GM23338 (cell line): Measurements from ENCODE around the gene SURF4. TPM values are rescaled to one million over a fixed set of nuclear protein-coding genes. Genes with fewer than 3 reads are reported as not detected.

Source experiments
- ATAC-seq: fragments of 200-7000 bp; cut with Tn5 transposase; 3 replicates; pipeline ENCODE4 v1.9.1; 2020
- DNase-seq: peaks from one replicate; pipeline ENCODE4 v3.0.0-alpha.2; 2015; ENCODE audit warnings: low spot score
- H2AFZ ChIP-seq: fragments of 200-600 bp; sonication (generic); 2 replicates; pipeline ENCODE4 v1.8.0; 2016; ENCODE audit warnings: antibody characterized with exemption, mild to moderate bottlenecking, moderate library complexity
- H3F3A ChIP-seq: fragments of 200-600 bp; sonication (generic); replicated peaks from 2 replicates; pipeline ENCODE4 v1.8.0; 2017; ENCODE audit warnings: antibody characterized with exemption, mixed run types, low read depth
- H3K27ac ChIP-seq: fragments of 200-600 bp; sonication (generic); 2 replicates; pipeline ENCODE4 v1.6.1; 2016; ENCODE audit warnings: low read depth
- H3K27me3 ChIP-seq: fragments of 200-600 bp; sonication (generic); 2 replicates; pipeline ENCODE4 v1.8.0; 2016; ENCODE audit warnings: mild to moderate bottlenecking, mixed run types, moderate library complexity; ENCODE audit not compliant: insufficient read depth
- H3K36me3 ChIP-seq: fragments of 200-600 bp; sonication (generic); 2 replicates; pipeline ENCODE4 v1.8.0; 2016; ENCODE audit warnings: mild to moderate bottlenecking; ENCODE audit not compliant: insufficient read depth
- H3K4me1 ChIP-seq: fragments of 200-600 bp; sonication (generic); 2 replicates; pipeline ENCODE4 v1.8.0; 2016; ENCODE audit warnings: mild to moderate bottlenecking, moderate library complexity; ENCODE audit not compliant: insufficient read depth
- H3K4me2 ChIP-seq: fragments of 200-600 bp; sonication (generic); 2 replicates; pipeline ENCODE4 v1.7.1; 2017; ENCODE audit warnings: mixed run types
- H3K4me3 ChIP-seq: fragments of 200-600 bp; sonication (generic); 2 replicates; pipeline ENCODE4 v1.6.1; 2016; ENCODE audit warnings: mixed run types
- H3K79me2 ChIP-seq: fragments of 200-600 bp; sonication (generic); replicated peaks from 2 replicates; pipeline ENCODE4 v1.8.0; 2017; ENCODE audit warnings: mild to moderate bottlenecking; ENCODE audit not compliant: insufficient read depth
- H3K9me2 ChIP-seq: fragments of 200-600 bp; sonication (generic); 2 replicates; pipeline ENCODE4 v1.8.0; 2017; ENCODE audit not compliant: insufficient read depth
- H4K20me1 ChIP-seq: fragments of 200-600 bp; sonication (generic); replicated peaks from 2 replicates; pipeline ENCODE4 v1.8.0; 2017; ENCODE audit warnings: mild to moderate bottlenecking; ENCODE audit not compliant: insufficient read depth
- H3K27ac Mint-ChIP-seq: 2 replicates; pipeline ENCODE4 v1.8.0; 2020; ENCODE audit warnings: inconsistent platforms, mild to moderate bottlenecking, moderate library complexity, mixed read lengths
- H3K27me3 Mint-ChIP-seq: 3 replicates; pipeline ENCODE4 v1.8.0; 2022; ENCODE audit warnings: low read depth, mild to moderate bottlenecking, moderate library complexity, mixed read lengths, inconsistent platforms; ENCODE audit not compliant: insufficient read depth, poor library complexity
- H3K36me3 Mint-ChIP-seq: 3 replicates; pipeline ENCODE4 v1.8.0; 2021; ENCODE audit warnings: low read depth, mild to moderate bottlenecking, inconsistent platforms, moderate library complexity, mixed read lengths
- H3K4me1 Mint-ChIP-seq: 3 replicates; pipeline ENCODE4 v1.8.0; 2020; ENCODE audit warnings: mild to moderate bottlenecking, inconsistent platforms, mixed read lengths
- H3K4me3 Mint-ChIP-seq: 3 replicates; pipeline ENCODE4 v1.8.0; 2021; ENCODE audit warnings: moderate library complexity, mild to moderate bottlenecking, inconsistent platforms, mixed read lengths
- H3K9me3 Mint-ChIP-seq: 3 replicates; pipeline ENCODE4 v1.8.0; 2020; ENCODE audit warnings: moderate library complexity, mild to moderate bottlenecking, inconsistent platforms, mixed read lengths
- CREB1 ChIP-seq: fragments of 250-450 bp; sonication (Bioruptor Pico); IDR thresholded peaks from 2 replicates; pipeline ENCODE4 v1.5.0; 2020; ENCODE audit warnings: low read depth, mild to moderate bottlenecking, moderate library complexity
- EZH2 ChIP-seq: fragments of 200-600 bp; sonication (generic); IDR thresholded peaks from one replicate; pipeline ENCODE4 v1.8.0; 2017; ENCODE audit warnings: antibody characterized with exemption, mild to moderate bottlenecking, low read depth; ENCODE audit not compliant: unreplicated experiment
- EZH2phosphoT487 ChIP-seq: fragments of 200-600 bp; sonication (generic); IDR thresholded peaks from one replicate; pipeline ENCODE4 v1.8.1; 2018; ENCODE audit warnings: antibody characterized with exemption; ENCODE audit not compliant: unreplicated experiment
- JUNB ChIP-seq: IDR thresholded peaks from one replicate; pipeline ENCODE4 v1.6.1; 2016; ENCODE audit warnings: antibody characterized with exemption; ENCODE audit not compliant: unreplicated experiment
- NANOG ChIP-seq: IDR thresholded peaks from 2 replicates; pipeline ENCODE4 v1.6.1; 2016; ENCODE audit warnings: antibody characterized with exemption, borderline replicate concordance
- POLR2AphosphoS5 ChIP-seq: IDR thresholded peaks from 2 replicates; pipeline ENCODE4 v1.6.1; 2016; ENCODE audit warnings: antibody characterized with exemption, low read depth
- STAT1 ChIP-seq: IDR thresholded peaks from one replicate; pipeline ENCODE4 v1.6.1; 2016; ENCODE audit warnings: antibody characterized with exemption; ENCODE audit not compliant: unreplicated experiment
- ZNF114 ChIP-seq: fragments of 250-450 bp; sonication (Bioruptor Pico); IDR thresholded peaks from 2 replicates; pipeline ENCODE4 v1.5.0; 2020; ENCODE audit warnings: mild to moderate bottlenecking, moderate library complexity
- ZNF331 ChIP-seq: fragments of 250-450 bp; sonication (Bioruptor Pico); IDR thresholded peaks from 2 replicates; pipeline ENCODE4 v1.5.0; 2020; ENCODE audit warnings: low read depth, mild to moderate bottlenecking, moderate library complexity
- polyA plus RNA-seq: library from polyadenylated mRNA; unstranded; fragments of >200 nt; fragmentation: Nextera tagmentation; extraction: Ambion mirVana; gene quantifications from 2 replicates; pipeline ENCODE4 v1.2.1, GENCODE V29; 2016
- total RNA-seq: library from RNA; depleted of rRNA; stranded (reverse); fragments of >200 nt; shearing (Covaris generic); gene quantifications from 2 replicates; pipeline ENCODE4 v1.2.3, GENCODE V29; 2014
- TF ChIP-seq, protein P1 (sequence below): IDR thresholded peaks from 2 replicates; pipeline ENCODE4 v1.6.1; 2016; ENCODE audit warnings: antibody characterized with exemption
- TF ChIP-seq, protein P2 (sequence below), 2 experiments: fragments of 200-600 bp in 1 of 2; sonication (generic) in 1 of 2; conservative IDR thresholded peaks; 2 replicates each; pipeline versions ENCODE4 v1.5.1 to v1.6.1; 2016 to 2017; ENCODE audit warnings: antibody characterized with exemption in 2 of 2, low read depth in 2 of 2, mild to moderate bottlenecking in 2 of 2, moderate library complexity in 1 of 2
- TF ChIP-seq, protein P3 (sequence below): fragments of 250-450 bp; sonication (Bioruptor Pico); IDR thresholded peaks from 2 replicates; pipeline ENCODE4 v1.5.0; 2020; ENCODE audit warnings: mild to moderate bottlenecking, moderate library complexity
- TF ChIP-seq, protein P4 (sequence below): IDR thresholded peaks from one replicate; pipeline ENCODE4 v1.6.1; 2018; ENCODE audit warnings: antibody characterized with exemption; ENCODE audit not compliant: unreplicated experiment

The SURF4 gene
- total and polyA plus RNA-seq, 2 experiments from 2014 or later, result 66.3 to 242 TPM

DNA sequence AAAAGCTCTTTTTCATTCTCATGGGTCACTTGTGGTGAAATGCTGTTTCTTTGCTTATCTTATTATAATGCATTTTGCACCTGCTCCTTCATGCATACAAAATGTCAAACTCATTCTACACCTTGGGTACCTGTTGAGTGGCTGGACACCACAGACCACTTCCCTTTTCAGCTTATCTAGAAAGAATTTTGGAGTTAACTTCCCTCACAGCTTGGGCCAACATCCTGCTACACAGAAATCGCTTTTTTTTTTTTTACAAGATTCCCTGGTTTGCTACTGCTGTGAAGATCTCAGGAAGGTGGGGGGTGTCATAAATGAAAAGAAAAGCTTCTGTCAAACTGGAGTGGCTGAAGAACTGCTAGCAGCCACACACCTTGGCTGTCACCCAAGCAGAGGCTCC, 39.3 kb upstream of the SURF4 start:
- Histone ChIP-seq H3K4me1 (peaks cover 7% of the 10 kb centered on the region), H3K27me3 (no peaks in the 10 kb centered on the region), H3K4me3 (no peak overlapping the region), H3F3A (peaks cover 5% of the 10 kb centered on the region), H3K27ac (no peak overlapping the region), H4K20me1 (peaks cover 5% of the 10 kb centered on the region), H3K4me2 (no peak overlapping the region), H3K36me3 (peaks cover 7% of the 10 kb centered on the region), H3K9me2 (no peaks in the 10 kb centered on the region), H2AFZ (no peak overlapping the region), H3K79me2 (peaks cover 41% of the 10 kb centered on the region)
- H3K4me1 Mint-ChIP-seq, result peaks cover 19% of the 10 kb centered on the region
- ATAC-seq (no peak), DNase-seq (no peak)
- H3K27me3 Mint-ChIP-seq, result peaks cover 14% of the 10 kb centered on the region
- H3K27ac Mint-ChIP-seq, result no peak overlapping the region
- H3K4me3 Mint-ChIP-seq, result no peak overlapping the region
- peaks cover 58% of the 10 kb centered on the region for H3K36me3 Mint-ChIP-seq
- TF ChIP-seq CREB1 (CRISPR knock-in tag) (no peak), POLR2AphosphoS5 (no peak), EZH2 (no peak), ZNF331 (CRISPR knock-in tag) (no peak), STAT1 (no peak), ZNF114 (CRISPR knock-in tag) (no peak), JUNB (no peak), EZH2phosphoT487 (no peak), NANOG (no peak)
- TF ChIP-seq, protein P1, sequence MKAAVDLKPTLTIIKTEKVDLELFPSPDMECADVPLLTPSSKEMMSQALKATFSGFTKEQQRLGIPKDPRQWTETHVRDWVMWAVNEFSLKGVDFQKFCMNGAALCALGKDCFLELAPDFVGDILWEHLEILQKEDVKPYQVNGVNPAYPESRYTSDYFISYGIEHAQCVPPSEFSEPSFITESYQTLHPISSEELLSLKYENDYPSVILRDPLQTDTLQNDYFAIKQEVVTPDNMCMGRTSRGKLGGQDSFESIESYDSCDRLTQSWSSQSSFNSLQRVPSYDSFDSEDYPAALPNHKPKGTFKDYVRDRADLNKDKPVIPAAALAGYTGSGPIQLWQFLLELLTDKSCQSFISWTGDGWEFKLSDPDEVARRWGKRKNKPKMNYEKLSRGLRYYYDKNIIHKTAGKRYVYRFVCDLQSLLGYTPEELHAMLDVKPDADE, result no peak
- TF ChIP-seq, protein P2, sequence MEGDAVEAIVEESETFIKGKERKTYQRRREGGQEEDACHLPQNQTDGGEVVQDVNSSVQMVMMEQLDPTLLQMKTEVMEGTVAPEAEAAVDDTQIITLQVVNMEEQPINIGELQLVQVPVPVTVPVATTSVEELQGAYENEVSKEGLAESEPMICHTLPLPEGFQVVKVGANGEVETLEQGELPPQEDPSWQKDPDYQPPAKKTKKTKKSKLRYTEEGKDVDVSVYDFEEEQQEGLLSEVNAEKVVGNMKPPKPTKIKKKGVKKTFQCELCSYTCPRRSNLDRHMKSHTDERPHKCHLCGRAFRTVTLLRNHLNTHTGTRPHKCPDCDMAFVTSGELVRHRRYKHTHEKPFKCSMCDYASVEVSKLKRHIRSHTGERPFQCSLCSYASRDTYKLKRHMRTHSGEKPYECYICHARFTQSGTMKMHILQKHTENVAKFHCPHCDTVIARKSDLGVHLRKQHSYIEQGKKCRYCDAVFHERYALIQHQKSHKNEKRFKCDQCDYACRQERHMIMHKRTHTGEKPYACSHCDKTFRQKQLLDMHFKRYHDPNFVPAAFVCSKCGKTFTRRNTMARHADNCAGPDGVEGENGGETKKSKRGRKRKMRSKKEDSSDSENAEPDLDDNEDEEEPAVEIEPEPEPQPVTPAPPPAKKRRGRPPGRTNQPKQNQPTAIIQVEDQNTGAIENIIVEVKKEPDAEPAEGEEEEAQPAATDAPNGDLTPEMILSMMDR (conservative IDR thresholded peaks at IDR 0.05; ENCODE audit: low read depth in 2 of 2), result no peak
- TF ChIP-seq, protein P3, sequence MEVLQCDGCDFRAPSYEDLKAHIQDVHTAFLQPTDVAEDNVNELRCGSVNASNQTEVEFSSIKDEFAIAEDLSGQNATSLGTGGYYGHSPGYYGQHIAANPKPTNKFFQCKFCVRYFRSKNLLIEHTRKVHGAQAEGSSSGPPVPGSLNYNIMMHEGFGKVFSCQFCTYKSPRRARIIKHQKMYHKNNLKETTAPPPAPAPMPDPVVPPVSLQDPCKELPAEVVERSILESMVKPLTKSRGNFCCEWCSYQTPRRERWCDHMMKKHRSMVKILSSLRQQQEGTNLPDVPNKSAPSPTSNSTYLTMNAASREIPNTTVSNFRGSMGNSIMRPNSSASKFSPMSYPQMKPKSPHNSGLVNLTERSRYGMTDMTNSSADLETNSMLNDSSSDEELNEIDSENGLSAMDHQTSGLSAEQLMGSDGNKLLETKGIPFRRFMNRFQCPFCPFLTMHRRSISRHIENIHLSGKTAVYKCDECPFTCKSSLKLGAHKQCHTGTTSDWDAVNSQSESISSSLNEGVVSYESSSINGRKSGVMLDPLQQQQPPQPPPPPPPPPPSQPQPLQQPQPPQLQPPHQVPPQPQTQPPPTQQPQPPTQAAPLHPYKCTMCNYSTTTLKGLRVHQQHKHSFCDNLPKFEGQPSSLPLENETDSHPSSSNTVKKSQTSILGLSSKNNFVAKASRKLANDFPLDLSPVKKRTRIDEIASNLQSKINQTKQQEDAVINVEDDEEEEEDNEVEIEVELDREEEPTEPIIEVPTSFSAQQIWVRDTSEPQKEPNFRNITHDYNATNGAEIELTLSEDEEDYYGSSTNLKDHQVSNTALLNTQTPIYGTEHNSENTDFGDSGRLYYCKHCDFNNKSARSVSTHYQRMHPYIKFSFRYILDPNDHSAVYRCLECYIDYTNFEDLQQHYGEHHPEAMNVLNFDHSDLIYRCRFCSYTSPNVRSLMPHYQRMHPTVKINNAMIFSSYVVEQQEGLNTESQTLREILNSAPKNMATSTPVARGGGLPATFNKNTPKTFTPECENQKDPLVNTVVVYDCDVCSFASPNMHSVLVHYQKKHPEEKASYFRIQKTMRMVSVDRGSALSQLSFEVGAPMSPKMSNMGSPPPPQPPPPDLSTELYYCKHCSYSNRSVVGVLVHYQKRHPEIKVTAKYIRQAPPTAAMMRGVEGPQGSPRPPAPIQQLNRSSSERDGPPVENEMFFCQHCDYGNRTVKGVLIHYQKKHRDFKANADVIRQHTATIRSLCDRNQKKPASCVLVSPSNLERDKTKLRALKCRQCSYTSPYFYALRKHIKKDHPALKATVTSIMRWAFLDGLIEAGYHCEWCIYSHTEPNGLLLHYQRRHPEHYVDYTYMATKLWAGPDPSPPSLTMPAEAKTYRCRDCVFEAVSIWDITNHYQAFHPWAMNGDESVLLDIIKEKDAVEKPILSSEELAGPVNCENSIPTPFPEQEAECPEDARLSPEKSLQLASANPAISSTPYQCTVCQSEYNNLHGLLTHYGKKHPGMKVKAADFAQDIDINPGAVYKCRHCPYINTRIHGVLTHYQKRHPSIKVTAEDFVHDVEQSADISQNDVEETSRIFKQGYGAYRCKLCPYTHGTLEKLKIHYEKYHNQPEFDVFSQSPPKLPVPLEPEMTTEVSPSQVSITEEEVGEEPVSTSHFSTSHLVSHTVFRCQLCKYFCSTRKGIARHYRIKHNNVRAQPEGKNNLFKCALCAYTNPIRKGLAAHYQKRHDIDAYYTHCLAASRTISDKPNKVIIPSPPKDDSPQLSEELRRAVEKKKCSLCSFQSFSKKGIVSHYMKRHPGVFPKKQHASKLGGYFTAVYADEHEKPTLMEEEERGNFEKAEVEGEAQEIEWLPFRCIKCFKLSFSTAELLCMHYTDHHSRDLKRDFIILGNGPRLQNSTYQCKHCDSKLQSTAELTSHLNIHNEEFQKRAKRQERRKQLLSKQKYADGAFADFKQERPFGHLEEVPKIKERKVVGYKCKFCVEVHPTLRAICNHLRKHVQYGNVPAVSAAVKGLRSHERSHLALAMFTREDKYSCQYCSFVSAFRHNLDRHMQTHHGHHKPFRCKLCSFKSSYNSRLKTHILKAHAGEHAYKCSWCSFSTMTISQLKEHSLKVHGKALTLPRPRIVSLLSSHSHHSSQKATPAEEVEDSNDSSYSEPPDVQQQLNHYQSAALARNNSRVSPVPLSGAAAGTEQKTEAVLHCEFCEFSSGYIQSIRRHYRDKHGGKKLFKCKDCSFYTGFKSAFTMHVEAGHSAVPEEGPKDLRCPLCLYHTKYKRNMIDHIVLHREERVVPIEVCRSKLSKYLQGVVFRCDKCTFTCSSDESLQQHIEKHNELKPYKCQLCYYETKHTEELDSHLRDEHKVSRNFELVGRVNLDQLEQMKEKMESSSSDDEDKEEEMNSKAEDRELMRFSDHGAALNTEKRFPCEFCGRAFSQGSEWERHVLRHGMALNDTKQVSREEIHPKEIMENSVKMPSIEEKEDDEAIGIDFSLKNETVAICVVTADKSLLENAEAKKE, result no peak
- TF ChIP-seq, protein P4, sequence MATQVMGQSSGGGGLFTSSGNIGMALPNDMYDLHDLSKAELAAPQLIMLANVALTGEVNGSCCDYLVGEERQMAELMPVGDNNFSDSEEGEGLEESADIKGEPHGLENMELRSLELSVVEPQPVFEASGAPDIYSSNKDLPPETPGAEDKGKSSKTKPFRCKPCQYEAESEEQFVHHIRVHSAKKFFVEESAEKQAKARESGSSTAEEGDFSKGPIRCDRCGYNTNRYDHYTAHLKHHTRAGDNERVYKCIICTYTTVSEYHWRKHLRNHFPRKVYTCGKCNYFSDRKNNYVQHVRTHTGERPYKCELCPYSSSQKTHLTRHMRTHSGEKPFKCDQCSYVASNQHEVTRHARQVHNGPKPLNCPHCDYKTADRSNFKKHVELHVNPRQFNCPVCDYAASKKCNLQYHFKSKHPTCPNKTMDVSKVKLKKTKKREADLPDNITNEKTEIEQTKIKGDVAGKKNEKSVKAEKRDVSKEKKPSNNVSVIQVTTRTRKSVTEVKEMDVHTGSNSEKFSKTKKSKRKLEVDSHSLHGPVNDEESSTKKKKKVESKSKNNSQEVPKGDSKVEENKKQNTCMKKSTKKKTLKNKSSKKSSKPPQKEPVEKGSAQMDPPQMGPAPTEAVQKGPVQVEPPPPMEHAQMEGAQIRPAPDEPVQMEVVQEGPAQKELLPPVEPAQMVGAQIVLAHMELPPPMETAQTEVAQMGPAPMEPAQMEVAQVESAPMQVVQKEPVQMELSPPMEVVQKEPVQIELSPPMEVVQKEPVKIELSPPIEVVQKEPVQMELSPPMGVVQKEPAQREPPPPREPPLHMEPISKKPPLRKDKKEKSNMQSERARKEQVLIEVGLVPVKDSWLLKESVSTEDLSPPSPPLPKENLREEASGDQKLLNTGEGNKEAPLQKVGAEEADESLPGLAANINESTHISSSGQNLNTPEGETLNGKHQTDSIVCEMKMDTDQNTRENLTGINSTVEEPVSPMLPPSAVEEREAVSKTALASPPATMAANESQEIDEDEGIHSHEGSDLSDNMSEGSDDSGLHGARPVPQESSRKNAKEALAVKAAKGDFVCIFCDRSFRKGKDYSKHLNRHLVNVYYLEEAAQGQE, result no peak
- peaks cover 8% of the 10 kb centered on the region; the same call in 2 of the 3 replicates for H3K9me3 Mint-ChIP-seq
